ENCODE results near the gene C6orf15.

The C6orf15 gene

GRCh38 chr6:31121131-31121790 is 8.9 kb upstream of the C6orf15 start:
- TF ChIP-seq EZH2phosphoT487 (IDR thresholded peaks at IDR 0.05; ENCODE audit: borderline replicate concordance), result no peak
- TF ChIP-seq CTCF (conservative IDR thresholded peaks at IDR 0.05; ENCODE audit: low read length), result no peak

GRCh38 chr6:31120151-31120915 is 8.0 kb upstream of the C6orf15 start, which contains the start of gene CDSN:
TSS of gene CDSN (minus strand) at chr6:31120446. CDS start at chr6:31120419, 27 bp downstream.
- Histone ChIP-seq H3K4me1 (ENCODE audit: insufficient read depth, low read length, poor library complexity, severe bottlenecking) (no peaks in the 10 kb centered on the region), H3K4me3 (ENCODE audit: low read length, poor library complexity, severe bottlenecking) (no peak within 1 kb of the TSS), H3K9me3 (ENCODE audit: insufficient read depth, low read depth, low read length) (no peaks in the 10 kb centered on the region), H3K9ac (ENCODE audit: low read depth, low read length, poor library complexity, severe bottlenecking) (no peak within 1 kb of the TSS), H3K27me3 (ENCODE audit: insufficient read depth, low read length, poor library complexity, severe bottlenecking) (no peaks in the 10 kb centered on the region), H4K20me1 (ENCODE audit: insufficient read depth, low read length, poor library complexity, severe bottlenecking) (no peaks in the 10 kb centered on the region), H3K36me3 (ENCODE audit: insufficient read depth, low read length) (no peaks in the 10 kb centered on the region), H3K79me2 (ENCODE audit: insufficient read depth, low read length) (no peaks in the 10 kb centered on the region), H3K9me2 (replicated peaks; ENCODE audit: low read depth, low read length) (no peaks in the 10 kb centered on the region), H2AFZ (ENCODE audit: low read length) (no peak within 1 kb of the TSS), H3K4me2 (ENCODE audit: low read depth, low read length, poor library complexity, severe bottlenecking) (no peak within 1 kb of the TSS), H3F3A (ENCODE audit: low read depth) (no peaks in the 10 kb centered on the region)
- TF ChIP-seq EZH2phosphoT487 (IDR thresholded peaks at IDR 0.05; ENCODE audit: borderline replicate concordance) (no peak), CTCF (conservative IDR thresholded peaks at IDR 0.05; ENCODE audit: low read length) (no peak)

More at GRCh38 chr6:31121131-31121790, 8.9 kb upstream of the C6orf15 start:
- no peaks in the 10 kb centered on the region for H3K9me2 ChIP-seq (replicated peaks; ENCODE audit: low read depth, low read length)
- H2AFZ ChIP-seq (ENCODE audit: low read length), result no peak overlapping the region
- no peaks in the 10 kb centered on the region for H3F3A ChIP-seq (ENCODE audit: low read depth)
- no peaks in the 10 kb centered on the region for H3K79me2 ChIP-seq (ENCODE audit: insufficient read depth, low read length)
- no peak overlapping the region for H3K4me3 ChIP-seq (ENCODE audit: low read length, poor library complexity, severe bottlenecking)
- H4K20me1 ChIP-seq (ENCODE audit: insufficient read depth, low read length, poor library complexity, severe bottlenecking), result no peaks in the 10 kb centered on the region
- H3K27me3 ChIP-seq (ENCODE audit: insufficient read depth, low read length, poor library complexity, severe bottlenecking), result no peaks in the 10 kb centered on the region
- H3K9me3 ChIP-seq (ENCODE audit: insufficient read depth, low read depth, low read length), result no peaks in the 10 kb centered on the region
- H3K36me3 ChIP-seq (ENCODE audit: insufficient read depth, low read length), result no peaks in the 10 kb centered on the region
- H3K9ac ChIP-seq (ENCODE audit: low read depth, low read length, poor library complexity, severe bottlenecking), result no peak overlapping the region
- no peak overlapping the region for H3K4me2 ChIP-seq (ENCODE audit: low read depth, low read length, poor library complexity, severe bottlenecking)
- H3K4me1 ChIP-seq (ENCODE audit: insufficient read depth, low read length, poor library complexity, severe bottlenecking), result no peaks in the 10 kb centered on the region

DNA sequence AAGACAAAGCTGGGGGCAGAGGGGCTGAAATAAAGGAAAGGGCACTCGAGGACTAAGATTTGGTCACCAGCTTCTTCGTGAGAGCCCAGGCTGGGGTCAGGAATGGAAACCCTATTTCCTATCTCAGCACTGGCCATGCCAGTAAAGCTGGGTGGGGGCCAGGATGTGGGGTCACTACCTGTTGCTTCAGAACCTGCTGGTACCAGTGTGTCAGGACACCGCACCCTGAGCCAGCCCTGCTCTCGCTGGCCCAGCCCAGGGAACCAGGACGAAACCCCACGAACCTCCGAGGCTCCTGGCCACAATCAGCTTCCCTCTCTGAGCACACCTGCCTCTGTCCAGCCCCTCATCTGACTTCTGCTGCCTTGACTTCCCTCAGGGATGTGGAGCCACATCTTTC is 5.8 kb upstream of the C6orf15 start:
- no peak for TF ChIP-seq CTCF (conservative IDR thresholded peaks at IDR 0.05; ENCODE audit: low read length)
- TF ChIP-seq EZH2phosphoT487 (IDR thresholded peaks at IDR 0.05; ENCODE audit: borderline replicate concordance), result no peak
- Histone ChIP-seq H3K4me1 (ENCODE audit: insufficient read depth, low read length, poor library complexity, severe bottlenecking) (no peaks in the 10 kb centered on the region), H3K36me3 (ENCODE audit: insufficient read depth, low read length) (no peaks in the 10 kb centered on the region), H3F3A (ENCODE audit: low read depth) (no peaks in the 10 kb centered on the region), H3K27me3 (ENCODE audit: insufficient read depth, low read length, poor library complexity, severe bottlenecking) (no peaks in the 10 kb centered on the region), H4K20me1 (ENCODE audit: insufficient read depth, low read length, poor library complexity, severe bottlenecking) (no peaks in the 10 kb centered on the region), H2AFZ (ENCODE audit: low read length) (no peak overlapping the region), H3K4me3 (ENCODE audit: low read length, poor library complexity, severe bottlenecking) (no peak overlapping the region), H3K79me2 (ENCODE audit: insufficient read depth, low read length) (no peaks in the 10 kb centered on the region), H3K9ac (ENCODE audit: low read depth, low read length, poor library complexity, severe bottlenecking) (no peak overlapping the region), H3K9me3 (ENCODE audit: insufficient read depth, low read depth, low read length) (no peaks in the 10 kb centered on the region), H3K4me2 (ENCODE audit: low read depth, low read length, poor library complexity, severe bottlenecking) (no peak overlapping the region), H3K9me2 (replicated peaks; ENCODE audit: low read depth, low read length) (no peaks in the 10 kb centered on the region)
